Measurements from ENCODE around the gene GPRASP2. TPM values are rescaled to one million over a fixed set of nuclear protein-coding genes. Genes with fewer than 3 reads are reported as not detected.
"Not testable (repeated sequence)": the region's sequence is repeated elsewhere in the genome, so short reads cannot be mapped to it uniquely, and the experiment has no call there.

GPRASP2 gene
- total RNA-seq, 1 experiment from 2014 or later = 9.9 TPM

GRCh38 chrX:102672856-102673255 lies 39.4 kb upstream of the GPRASP2 start:
- BruUV-seq (replicated peaks) = no TSS peak
- DNase-seq (ENCODE audit: low spot score) = no peak
- TF ChIP-seq CTCF (conservative IDR thresholded peaks at IDR 0.05; ENCODE audit: low read depth, low read length) (no peak), EZH2 (IDR thresholded peaks at IDR 0.05; ENCODE audit: borderline replicate concordance, low read depth, low read length, poor library complexity, severe bottlenecking) (no peak)
- ChIA-PET POLR2A (ENCODE audit: low non-redundant PET) (no interaction called here), CTCF (no interaction called here)
- H3K4me1 ChIP-seq (ENCODE audit: insufficient read depth, low read length, poor library complexity, severe bottlenecking) = no peaks in the 10 kb centered on the region
- H3K27ac ChIP-seq (ENCODE audit: low read depth, low read length, poor library complexity, severe bottlenecking) = no peak overlapping the region
- H3K9me3 ChIP-seq (ENCODE audit: low read depth, low read length, poor library complexity, severe bottlenecking) = no peaks in the 10 kb centered on the region
- H3K4me3 ChIP-seq (ENCODE audit: low read depth, low read length, poor library complexity, severe bottlenecking) = no peak overlapping the region
- intact Hi-C loops (cut with micrococcal nuclease; ENCODE audit: unreplicated experiment) = no loop called here
- H3K27me3 ChIP-seq (replicated peaks; ENCODE audit: insufficient read depth, low read depth, low read length, poor library complexity) = no peaks in the 10 kb centered on the region
- no peaks in the 10 kb centered on the region for H3K36me3 ChIP-seq (ENCODE audit: insufficient read depth, low read length, poor library complexity, severe bottlenecking)

GRCh38 chrX:102677479-102677878 lies 34.8 kb upstream of the GPRASP2 start:
- H3K27ac ChIP-seq (ENCODE audit: low read depth, low read length, poor library complexity, severe bottlenecking); BruUV-seq (replicated peaks); H3K4me3 ChIP-seq (ENCODE audit: low read depth, low read length, poor library complexity, severe bottlenecking); CTCF ChIA-PET; DNase-seq (ENCODE audit: low spot score); intact Hi-C loops (cut with micrococcal nuclease; ENCODE audit: unreplicated experiment); H3K4me1 ChIP-seq (ENCODE audit: insufficient read depth, low read length, poor library complexity, severe bottlenecking); H3K36me3 ChIP-seq (ENCODE audit: insufficient read depth, low read length, poor library complexity, severe bottlenecking); H3K27me3 ChIP-seq (replicated peaks; ENCODE audit: insufficient read depth, low read depth, low read length, poor library complexity); H3K9me3 ChIP-seq (ENCODE audit: low read depth, low read length, poor library complexity, severe bottlenecking); POLR2A ChIA-PET (ENCODE audit: low non-redundant PET): not testable (repeated sequence)

GRCh38 chrX:102684772-102685520 lies 27.3 kb upstream of the GPRASP2 start:
- no peak for DNase-seq (ENCODE audit: low spot score)
- Histone ChIP-seq H3K4me1 (ENCODE audit: insufficient read depth, low read length, poor library complexity, severe bottlenecking) (no peaks in the 10 kb centered on the region), H3K4me3 (ENCODE audit: low read depth, low read length, poor library complexity, severe bottlenecking) (no peak overlapping the region), H3K27me3 (replicated peaks; ENCODE audit: insufficient read depth, low read depth, low read length, poor library complexity) (no peaks in the 10 kb centered on the region), H3K36me3 (ENCODE audit: insufficient read depth, low read length, poor library complexity, severe bottlenecking) (no peaks in the 10 kb centered on the region), H3K27ac (ENCODE audit: low read depth, low read length, poor library complexity, severe bottlenecking) (no peak overlapping the region), H3K9me3 (ENCODE audit: low read depth, low read length, poor library complexity, severe bottlenecking) (peaks cover 15% of the 10 kb centered on the region)
- intact Hi-C loops (cut with micrococcal nuclease; ENCODE audit: unreplicated experiment) = no loop called here
- CTCF ChIA-PET = no interaction called here
- BruUV-seq (replicated peaks) = no TSS peak
- POLR2A ChIA-PET (ENCODE audit: low non-redundant PET) = no interaction called here
- TF ChIP-seq EZH2 (IDR thresholded peaks at IDR 0.05; ENCODE audit: borderline replicate concordance, low read depth, low read length, poor library complexity, severe bottlenecking) = no peak
- TF ChIP-seq CTCF (conservative IDR thresholded peaks at IDR 0.05; ENCODE audit: low read depth, low read length) = no peak

- H3K27me3 ChIP-seq (replicated peaks; ENCODE audit: insufficient read depth, low read depth, low read length, poor library complexity) = no peaks in the 10 kb centered on the region
- H3K4me3 ChIP-seq (ENCODE audit: low read depth, low read length, poor library complexity, severe bottlenecking) = no peak overlapping the region
- POLR2A ChIA-PET (ENCODE audit: low non-redundant PET) = no interaction called here
- no peak overlapping the region for H3K27ac ChIP-seq (ENCODE audit: low read depth, low read length, poor library complexity, severe bottlenecking)
- H3K36me3 ChIP-seq (ENCODE audit: insufficient read depth, low read length, poor library complexity, severe bottlenecking) = no peaks in the 10 kb centered on the region
- H3K9me3 ChIP-seq (ENCODE audit: low read depth, low read length, poor library complexity, severe bottlenecking) = no peaks in the 10 kb centered on the region
- CTCF ChIA-PET = no interaction called here
- BruUV-seq (replicated peaks) = no TSS peak
- TF ChIP-seq CTCF (conservative IDR thresholded peaks at IDR 0.05; ENCODE audit: low read depth, low read length) = no peak
- TF ChIP-seq EZH2 (IDR thresholded peaks at IDR 0.05; ENCODE audit: borderline replicate concordance, low read depth, low read length, poor library complexity, severe bottlenecking) = no peak
- intact Hi-C loops (cut with micrococcal nuclease; ENCODE audit: unreplicated experiment) = no loop called here
- no peak for DNase-seq (ENCODE audit: low spot score)
- no peaks in the 10 kb centered on the region for H3K4me1 ChIP-seq (ENCODE audit: insufficient read depth, low read length, poor library complexity, severe bottlenecking)
Measured at GRCh38 chrX:102694749-102695148, 17.5 kb upstream of the GPRASP2 start.
